GM18867 (cell line): ENCODE measurements around the gene GCNT2.
"Not testable (repeated sequence)": the region's sequence is repeated elsewhere in the genome, so short reads cannot be mapped to it uniquely, and the experiment has no call there.

Source experiments
- ATAC-seq: cut with Tn5 transposase; IDR thresholded peaks from one replicate; pipeline ENCODE4 v1.9.1; 2021; ENCODE audit warnings: mild to moderate bottlenecking, moderate library complexity; ENCODE audit not compliant: unreplicated experiment

Gene GCNT2

DNA sequence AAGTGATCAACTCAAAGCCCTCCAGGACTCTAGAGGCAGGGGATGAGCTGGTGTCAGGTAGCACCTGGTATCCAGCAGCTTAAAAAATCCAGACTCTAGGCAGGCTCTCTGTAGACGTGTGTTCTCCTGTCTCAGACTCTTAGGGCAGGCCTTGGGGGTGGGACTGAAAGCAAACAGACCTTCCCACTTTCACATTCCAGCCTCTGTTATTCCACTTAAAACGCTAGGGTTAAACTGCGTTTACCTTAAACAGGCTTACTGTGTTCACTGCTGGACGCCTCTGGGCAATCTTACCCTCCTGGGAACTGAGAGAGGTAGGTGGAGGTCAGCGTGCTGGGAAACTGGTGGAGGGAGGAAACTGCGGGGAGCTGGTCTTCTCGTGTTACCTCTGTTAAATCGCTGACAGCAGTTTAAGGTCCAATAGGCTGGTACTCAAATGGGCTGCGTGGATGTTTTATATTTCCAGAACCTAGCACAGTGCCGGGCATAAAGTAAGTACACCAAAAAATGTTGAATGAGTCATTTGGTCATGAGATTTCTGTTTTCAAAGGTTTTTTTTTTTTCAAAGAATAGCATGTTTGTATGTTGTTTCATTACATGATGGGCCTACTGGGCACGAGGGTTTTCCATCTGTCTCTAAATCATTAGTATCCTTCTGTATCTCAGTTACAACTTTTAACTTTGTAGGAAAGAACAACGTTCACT lies at the start of gene GCNT2:
GCNT2 (plus strand) TSS at position 248 of the 705 bp plus-strand sequence. CDS start 7,561 bp downstream, outside the sequence.
- no peak for ATAC-seq

DNA sequence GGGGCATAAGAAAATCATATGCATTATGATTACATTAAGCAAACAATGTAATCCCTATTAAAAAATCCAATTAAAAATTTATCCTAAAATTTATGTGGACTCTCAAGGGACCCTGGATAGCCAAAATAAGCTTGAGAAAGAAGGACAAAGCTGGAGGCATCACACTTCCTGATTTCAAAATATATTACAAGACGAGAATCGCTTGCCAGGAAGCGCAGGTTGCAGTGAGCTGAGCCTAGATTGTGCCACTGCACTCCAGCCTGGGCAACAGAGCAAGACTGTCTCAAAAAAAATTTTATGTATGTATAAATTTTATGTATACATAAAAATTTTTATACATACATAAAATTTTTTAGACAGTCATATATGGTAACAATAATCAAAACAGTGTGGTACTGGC lies 48.5 kb upstream of the GCNT2 start:
- ATAC-seq, result no peak

DNA sequence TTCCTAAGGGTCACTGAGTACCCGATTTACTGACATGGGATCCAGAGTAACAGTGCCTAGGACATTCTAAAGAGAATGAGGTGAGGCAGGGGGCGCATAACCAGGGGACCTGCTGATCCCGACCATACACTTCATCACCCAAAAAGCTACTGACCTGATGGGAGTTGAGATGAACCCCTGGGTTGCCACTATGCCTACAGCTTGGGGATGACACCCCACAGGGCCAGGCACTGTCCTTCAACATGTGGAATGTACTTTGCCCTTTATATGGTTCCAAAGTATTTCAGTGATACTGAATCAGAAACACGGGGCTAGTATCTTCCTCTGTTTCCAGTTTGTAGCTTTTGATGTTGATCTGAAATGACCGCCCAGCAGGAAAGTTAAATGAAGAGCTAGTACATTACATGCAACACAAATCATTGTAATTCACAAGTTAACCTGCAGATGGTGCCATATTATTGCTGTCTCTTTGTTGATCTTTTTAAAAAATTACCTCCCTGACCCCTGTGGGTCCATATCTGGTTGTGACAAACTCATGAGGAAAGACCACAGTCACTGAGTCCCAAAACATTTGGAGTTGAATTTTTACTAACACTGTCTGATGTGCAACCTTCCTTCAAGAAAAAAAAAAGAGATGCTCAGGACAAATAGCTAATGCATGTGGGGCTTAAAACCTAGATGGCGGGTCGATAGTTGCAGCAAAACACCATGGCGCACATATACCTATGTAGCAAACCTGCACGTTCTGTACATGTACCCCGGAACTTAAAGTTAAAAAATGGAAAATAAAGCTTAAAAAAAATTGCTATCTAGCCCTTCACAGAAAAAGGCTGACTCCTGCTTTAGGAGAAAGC lies 42.7 kb upstream of the GCNT2 start:
- ATAC-seq, result peak; percentile 63

DNA sequence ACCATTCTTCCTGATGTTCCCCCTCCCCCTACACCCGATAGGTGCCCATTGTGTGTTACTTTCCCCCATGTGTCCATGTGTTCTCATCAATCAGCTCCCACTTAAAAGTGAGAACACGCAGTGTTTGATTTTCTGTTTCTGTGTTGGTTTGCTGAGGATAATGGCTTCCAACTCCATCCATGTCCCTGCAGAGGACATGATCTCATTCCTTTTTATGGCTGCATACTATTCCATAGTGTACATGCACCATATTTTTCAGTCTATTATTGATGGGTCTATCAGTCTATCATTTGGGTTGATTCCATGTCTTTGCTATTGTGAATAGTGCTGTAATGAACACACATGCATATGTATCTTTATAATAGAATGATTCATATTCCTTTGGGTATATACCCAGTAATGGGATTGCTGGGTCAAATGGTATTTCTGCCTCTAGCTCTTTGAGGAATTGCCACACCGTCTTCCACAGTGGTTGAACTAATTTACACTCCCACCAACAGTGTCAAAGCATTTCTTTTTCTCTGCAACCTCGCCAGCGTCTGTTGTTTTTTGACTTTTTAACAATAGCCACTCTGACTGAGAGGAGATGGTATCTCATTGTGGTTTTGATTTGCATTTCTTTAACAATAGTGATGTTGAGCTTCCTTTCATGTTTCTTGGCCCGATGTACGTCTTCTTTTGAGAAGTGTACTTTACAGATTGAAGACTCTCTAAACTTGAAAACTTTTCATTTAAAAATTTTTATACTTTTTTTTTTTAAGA lies 41.0 kb upstream of the GCNT2 start:
- no peak for ATAC-seq

- no peak for ATAC-seq
These were observed 40.0 kb upstream of the GCNT2 start for GRCh38 chr6:10481101-10481500.

DNA sequence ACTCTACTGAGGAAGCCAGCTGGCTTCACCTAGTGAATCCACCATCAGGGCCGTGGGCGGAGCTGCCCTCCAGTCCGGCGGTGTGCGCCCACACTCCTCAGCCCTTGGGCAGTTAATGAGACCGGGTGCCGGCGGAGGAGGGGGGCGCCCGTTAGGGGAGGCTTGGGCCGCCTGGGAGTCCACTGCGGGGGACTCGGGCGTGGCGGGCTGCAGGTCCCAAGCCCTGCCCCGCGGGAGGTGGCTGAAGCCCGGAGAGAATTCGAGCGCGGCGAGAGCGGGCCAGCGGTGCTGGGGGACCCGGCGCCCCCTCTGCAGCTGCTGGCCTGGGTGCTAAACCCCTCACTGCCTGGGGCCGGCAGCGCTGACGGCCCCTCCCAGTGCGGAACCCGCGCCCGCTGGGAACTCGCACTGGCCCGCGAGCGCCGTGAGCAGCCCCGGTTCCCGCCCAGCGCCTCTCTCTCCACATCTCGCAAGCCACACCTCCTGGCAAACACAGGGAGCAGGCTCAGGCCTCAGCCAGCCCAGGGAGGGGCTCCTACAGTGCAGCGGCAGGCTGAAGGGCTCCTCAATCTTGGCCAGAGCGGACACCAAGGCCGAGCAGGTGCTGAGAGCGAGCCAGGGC lies 38.4 kb upstream of the GCNT2 start:
- no peak for ATAC-seq

GRCh38 chr6:10484912-10485311 lies 36.2 kb upstream of the GCNT2 start:
- ATAC-seq, result no peak

DNA sequence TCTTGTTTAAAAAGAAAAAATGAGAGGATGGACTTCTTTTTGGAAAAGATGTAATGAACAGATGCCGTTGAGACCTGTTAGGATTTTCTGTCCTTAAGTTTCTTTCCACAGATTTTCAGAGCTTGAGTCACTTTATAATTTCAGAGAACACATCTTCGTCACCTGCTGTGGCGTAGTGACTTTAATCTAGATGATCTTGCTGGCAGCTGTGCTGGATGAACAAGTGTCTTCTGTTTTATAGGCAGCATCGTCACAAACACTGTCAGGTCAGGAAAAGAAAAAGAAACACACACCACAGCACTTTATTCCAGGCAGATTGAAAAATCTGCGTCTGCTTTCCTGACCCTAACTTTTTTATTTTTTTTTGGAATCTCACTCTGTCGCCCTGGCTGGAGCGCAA lies 35.7 kb upstream of the GCNT2 start:
- no peak for ATAC-seq

DNA sequence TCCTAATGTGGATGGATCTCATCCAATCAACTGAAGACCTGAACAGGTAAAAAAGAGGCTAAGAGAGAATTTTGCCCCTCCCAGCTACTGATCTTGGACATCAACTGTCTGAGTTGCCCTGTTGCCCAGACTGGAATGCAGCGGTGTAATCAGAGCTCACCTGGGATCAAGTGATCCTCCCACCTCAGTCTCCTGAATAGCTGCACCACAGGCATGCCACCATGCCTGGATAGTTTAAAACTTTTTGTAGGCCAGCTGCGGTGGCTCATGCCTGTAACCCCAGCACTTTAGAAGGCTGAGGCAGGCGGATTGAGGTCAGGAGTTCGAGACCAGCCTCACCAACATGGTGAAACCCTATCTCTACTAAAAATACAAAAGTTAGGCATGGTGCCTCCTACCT lies 34.9 kb upstream of the GCNT2 start:
- ATAC-seq, result no peak

- ATAC-seq, result not testable (repeated sequence)
These were observed 34.1 kb upstream of the GCNT2 start for GRCh38 chr6:10486944-10487588.

GRCh38 chr6:10487668-10488327 lies 33.4 kb upstream of the GCNT2 start:
- no peak for ATAC-seq

DNA sequence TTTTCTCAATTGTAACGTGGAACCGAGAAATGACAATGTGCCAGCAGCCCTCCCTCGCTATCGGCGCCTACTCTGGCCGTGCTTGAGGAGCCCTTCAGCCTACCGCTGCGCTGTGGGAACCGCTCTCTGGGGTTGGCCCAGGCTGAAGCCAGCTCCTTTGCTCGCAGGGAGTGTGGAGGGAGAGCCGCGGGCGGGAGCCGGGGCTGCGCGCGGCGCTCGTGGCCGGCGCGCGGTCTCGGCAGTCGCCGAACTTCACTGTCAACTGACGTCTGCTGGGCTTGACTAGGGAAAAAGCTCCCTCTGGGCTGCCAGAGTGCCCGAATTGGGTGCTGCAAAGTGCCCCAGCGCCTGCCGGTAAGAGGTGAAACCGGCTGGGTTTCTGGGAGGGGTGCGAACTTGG lies 29.7 kb upstream of the GCNT2 start:
- ATAC-seq, result no peak

DNA sequence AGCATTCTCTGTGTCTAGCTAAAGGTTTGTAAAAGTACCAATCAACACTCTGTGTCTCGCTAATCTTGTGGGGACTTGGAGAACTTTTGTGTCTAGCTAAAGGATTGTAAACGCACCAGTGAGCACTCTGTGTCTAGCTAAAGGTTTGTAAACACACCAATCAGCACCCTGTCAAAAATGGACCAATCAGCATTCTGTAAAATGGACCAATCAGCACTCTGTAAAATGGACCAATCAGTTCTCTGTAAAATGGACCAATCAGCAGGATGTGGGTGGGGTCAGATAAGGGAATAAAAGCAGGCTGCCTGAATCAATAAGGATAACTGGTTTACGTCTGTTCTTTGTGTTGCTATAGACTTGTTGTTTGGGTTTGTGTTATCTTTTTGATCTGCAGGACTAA lies 29.2 kb upstream of the GCNT2 start:
- not testable (repeated sequence) for ATAC-seq

DNA sequence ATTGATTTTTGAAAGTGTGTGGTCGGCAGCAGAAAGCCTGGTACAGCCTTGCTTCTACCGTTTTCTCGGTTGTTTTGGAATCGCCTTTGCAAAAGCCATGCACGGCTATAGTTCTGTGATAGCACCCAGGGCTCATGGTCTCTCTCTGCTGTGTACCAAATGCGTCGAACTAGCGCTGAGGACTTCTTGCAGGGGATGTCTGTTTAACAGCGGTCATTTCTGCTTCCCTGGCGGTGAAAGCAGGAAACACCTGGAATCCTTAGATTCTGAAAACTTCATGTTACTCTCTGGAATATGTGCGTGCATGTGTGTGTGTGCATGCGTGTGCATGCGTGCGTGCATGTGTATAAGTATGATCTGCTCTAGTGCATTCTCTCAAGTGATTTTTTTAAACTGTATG lies 26.1 kb upstream of the GCNT2 start:
- no peak for ATAC-seq

GRCh38 chr6:10505529-10505928 lies 15.6 kb upstream of the GCNT2 start:
- no peak for ATAC-seq

DNA sequence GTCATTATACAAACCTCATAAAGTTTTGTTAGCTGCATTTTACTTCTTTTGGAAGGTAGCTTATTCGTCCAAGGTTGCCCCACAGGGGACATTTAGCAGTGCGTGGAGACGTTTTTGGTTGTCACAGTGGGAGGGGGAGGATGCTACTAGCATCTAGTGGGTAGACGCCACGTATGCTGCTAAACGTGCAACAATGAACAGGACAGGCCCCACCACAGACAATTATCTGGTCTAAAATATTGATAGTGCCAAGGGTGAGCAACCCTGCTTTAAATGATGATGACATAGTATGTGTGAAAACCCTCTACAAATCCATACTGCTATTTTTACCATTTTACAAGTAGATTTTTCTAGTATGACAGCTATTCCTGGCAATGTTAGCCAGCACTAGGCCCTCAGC lies 13.9 kb upstream of the GCNT2 start:
- no peak for ATAC-seq

DNA sequence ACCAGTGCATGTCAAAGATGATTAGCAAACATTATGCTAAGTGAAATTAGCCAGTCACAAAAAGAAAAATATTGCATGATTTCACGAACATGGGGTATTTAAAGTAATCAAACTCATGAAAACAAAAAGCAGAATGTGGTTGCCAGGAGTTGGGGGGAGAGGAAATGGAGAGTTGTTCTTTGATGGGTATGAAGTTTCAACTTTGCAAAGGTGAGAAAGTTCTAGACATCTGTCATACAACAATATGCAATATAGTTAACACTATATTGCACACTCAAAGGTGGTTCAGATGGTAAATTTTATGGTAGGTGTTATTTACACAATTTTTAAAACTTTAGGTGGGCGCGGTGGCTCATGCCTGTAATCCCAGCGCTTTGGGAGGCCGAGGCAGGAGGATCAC lies 13.4 kb upstream of the GCNT2 start:
- ATAC-seq, result no peak

GRCh38 chr6:10510592-10511367 lies 10.4 kb upstream of the GCNT2 start:
- ATAC-seq, result peak; percentile 96

GRCh38 chr6:10511477-10511876 lies 9.7 kb upstream of the GCNT2 start:
- no peak for ATAC-seq
